OCI-LY1 (cell line): ENCODE measurements around the gene ARFGEF3.

Experiments
- H2AFZ ChIP-seq: fragments of 200-600 bp; sonication (generic), shearing (Covaris generic); 2 replicates; pipeline ENCODE4 v1.6.0; 2014; ENCODE audit warnings: antibody characterized with exemption, mild to moderate bottlenecking, low read length
- H3F3A ChIP-seq: fragments of 200-600 bp; sonication (generic), shearing (Covaris generic); 2 replicates; pipeline ENCODE4 v1.6.0; 2014; ENCODE audit warnings: mild to moderate bottlenecking, antibody characterized with exemption, low read length, moderate library complexity; ENCODE audit not compliant: insufficient read depth
- H3K27ac ChIP-seq: fragments of 200-600 bp; sonication (generic); 2 replicates; pipeline ENCODE4 v1.5.1; 2014; ENCODE audit warnings: low read length, mixed run types, mild to moderate bottlenecking, low read depth; ENCODE audit not compliant: poor library complexity, severe bottlenecking
- H3K27me3 ChIP-seq: fragments of 200-600 bp; sonication (generic); 2 replicates; pipeline ENCODE4 v1.6.0; 2014; ENCODE audit warnings: antibody characterized with exemption, mild to moderate bottlenecking, low read length, moderate library complexity; ENCODE audit not compliant: insufficient read depth
- H3K36me3 ChIP-seq: fragments of 200-600 bp; sonication (generic); 2 replicates; pipeline ENCODE4 v1.6.1; 2014; ENCODE audit warnings: mild to moderate bottlenecking, antibody characterized with exemption, low read length, moderate library complexity, mixed read lengths; ENCODE audit not compliant: insufficient read depth
- H3K4me1 ChIP-seq: fragments of 200-600 bp; sonication (generic); 2 replicates; pipeline ENCODE4 v1.5.1; 2014; ENCODE audit warnings: mild to moderate bottlenecking, low read length, moderate library complexity; ENCODE audit not compliant: insufficient read depth, severe bottlenecking
- H3K4me2 ChIP-seq: fragments of 200-600 bp; sonication (generic), shearing (Covaris generic); 2 replicates; pipeline ENCODE4 v1.6.1; 2014; ENCODE audit warnings: low read length
- H3K4me3 ChIP-seq: fragments of 200-600 bp; sonication (generic); 2 replicates; pipeline ENCODE4 v1.5.1; 2014; ENCODE audit warnings: low read length, low read depth, mild to moderate bottlenecking, mixed read lengths; ENCODE audit not compliant: poor library complexity, severe bottlenecking
- H3K79me2 ChIP-seq: fragments of 200-600 bp; shearing (Covaris generic); 2 replicates; pipeline ENCODE4 v1.6.1; 2016; ENCODE audit warnings: mixed run types, low read length, mixed read lengths; ENCODE audit not compliant: insufficient read depth
- H3K9ac ChIP-seq: fragments of 200-600 bp; sonication (generic), shearing (Covaris generic); 2 replicates; pipeline ENCODE4 v1.6.1; 2014; ENCODE audit warnings: mild to moderate bottlenecking, low read length, mixed read lengths
- H3K9me2 ChIP-seq: fragments of 200-600 bp; sonication (generic), shearing (Covaris generic); 2 replicates; pipeline ENCODE4 v1.6.1; 2014; ENCODE audit warnings: low read depth, mild to moderate bottlenecking, low read length, mixed read lengths
- H3K9me3 ChIP-seq: fragments of 200-600 bp; shearing (Covaris generic); 2 replicates; pipeline ENCODE4 v1.6.1; 2014; ENCODE audit warnings: low read length, mixed read lengths
- H4K20me1 ChIP-seq: fragments of 200-600 bp; sonication (generic), shearing (Covaris generic); 2 replicates; pipeline ENCODE4 v1.6.0; 2016; ENCODE audit warnings: mild to moderate bottlenecking, low read length; ENCODE audit not compliant: insufficient read depth
- EZH2 ChIP-seq: fragments of 200-600 bp; sonication (generic), shearing (Covaris generic); IDR thresholded peaks from 2 replicates; pipeline ENCODE4 v1.8.0; 2017; ENCODE audit warnings: borderline replicate concordance, mixed run types, mild to moderate bottlenecking, antibody characterized with exemption, low read length, moderate library complexity, mixed read lengths
- TF ChIP-seq, protein P1 (sequence below): fragments of 200-600 bp; sonication (generic), shearing (Covaris generic); IDR thresholded peaks from 2 replicates; pipeline ENCODE4 v1.5.1; 2017; ENCODE audit warnings: mild to moderate bottlenecking, antibody characterized with exemption, low read length, moderate library complexity, mixed read lengths

ARFGEF3 gene

DNA sequence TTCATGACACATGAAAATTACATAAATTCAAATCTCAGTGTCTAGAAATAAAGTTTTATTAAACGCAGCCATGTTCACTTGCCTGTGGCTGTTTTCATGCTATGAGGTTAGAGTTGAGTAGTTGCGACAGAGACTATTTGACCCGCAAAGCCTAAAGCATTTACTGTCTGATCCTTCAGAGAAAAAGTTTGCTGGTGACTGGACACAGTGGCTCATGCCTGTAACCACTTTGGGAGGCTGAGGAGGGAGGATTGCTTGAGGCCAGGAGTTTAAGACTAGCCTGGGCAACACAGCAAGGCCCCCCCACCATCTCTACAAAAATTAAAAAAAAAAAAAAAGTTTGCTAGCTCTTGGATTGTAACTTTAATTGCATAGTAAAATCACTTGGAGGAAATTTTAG is 225.2 kb downstream of the ARFGEF3 start:
- H3K79me2 ChIP-seq = no peaks in the 10 kb centered on the region
- H3K9me2 ChIP-seq = no peaks in the 10 kb centered on the region
- no peak overlapping the region for H3K9ac ChIP-seq
- no peak overlapping the region for H2AFZ ChIP-seq
- H3K27ac ChIP-seq = no peak overlapping the region
- H3F3A ChIP-seq = no peaks in the 10 kb centered on the region
- no peaks in the 10 kb centered on the region for H3K4me1 ChIP-seq
- no peak for TF ChIP-seq EZH2
- TF ChIP-seq, protein P1, sequence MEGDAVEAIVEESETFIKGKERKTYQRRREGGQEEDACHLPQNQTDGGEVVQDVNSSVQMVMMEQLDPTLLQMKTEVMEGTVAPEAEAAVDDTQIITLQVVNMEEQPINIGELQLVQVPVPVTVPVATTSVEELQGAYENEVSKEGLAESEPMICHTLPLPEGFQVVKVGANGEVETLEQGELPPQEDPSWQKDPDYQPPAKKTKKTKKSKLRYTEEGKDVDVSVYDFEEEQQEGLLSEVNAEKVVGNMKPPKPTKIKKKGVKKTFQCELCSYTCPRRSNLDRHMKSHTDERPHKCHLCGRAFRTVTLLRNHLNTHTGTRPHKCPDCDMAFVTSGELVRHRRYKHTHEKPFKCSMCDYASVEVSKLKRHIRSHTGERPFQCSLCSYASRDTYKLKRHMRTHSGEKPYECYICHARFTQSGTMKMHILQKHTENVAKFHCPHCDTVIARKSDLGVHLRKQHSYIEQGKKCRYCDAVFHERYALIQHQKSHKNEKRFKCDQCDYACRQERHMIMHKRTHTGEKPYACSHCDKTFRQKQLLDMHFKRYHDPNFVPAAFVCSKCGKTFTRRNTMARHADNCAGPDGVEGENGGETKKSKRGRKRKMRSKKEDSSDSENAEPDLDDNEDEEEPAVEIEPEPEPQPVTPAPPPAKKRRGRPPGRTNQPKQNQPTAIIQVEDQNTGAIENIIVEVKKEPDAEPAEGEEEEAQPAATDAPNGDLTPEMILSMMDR = no peak
- H3K9me3 ChIP-seq = no peaks in the 10 kb centered on the region
- H3K27me3 ChIP-seq = no peaks in the 10 kb centered on the region
- no peak overlapping the region for H3K4me2 ChIP-seq
- H3K4me3 ChIP-seq = no peak overlapping the region
- H3K36me3 ChIP-seq = no peaks in the 10 kb centered on the region
- H4K20me1 ChIP-seq = no peaks in the 10 kb centered on the region

DNA sequence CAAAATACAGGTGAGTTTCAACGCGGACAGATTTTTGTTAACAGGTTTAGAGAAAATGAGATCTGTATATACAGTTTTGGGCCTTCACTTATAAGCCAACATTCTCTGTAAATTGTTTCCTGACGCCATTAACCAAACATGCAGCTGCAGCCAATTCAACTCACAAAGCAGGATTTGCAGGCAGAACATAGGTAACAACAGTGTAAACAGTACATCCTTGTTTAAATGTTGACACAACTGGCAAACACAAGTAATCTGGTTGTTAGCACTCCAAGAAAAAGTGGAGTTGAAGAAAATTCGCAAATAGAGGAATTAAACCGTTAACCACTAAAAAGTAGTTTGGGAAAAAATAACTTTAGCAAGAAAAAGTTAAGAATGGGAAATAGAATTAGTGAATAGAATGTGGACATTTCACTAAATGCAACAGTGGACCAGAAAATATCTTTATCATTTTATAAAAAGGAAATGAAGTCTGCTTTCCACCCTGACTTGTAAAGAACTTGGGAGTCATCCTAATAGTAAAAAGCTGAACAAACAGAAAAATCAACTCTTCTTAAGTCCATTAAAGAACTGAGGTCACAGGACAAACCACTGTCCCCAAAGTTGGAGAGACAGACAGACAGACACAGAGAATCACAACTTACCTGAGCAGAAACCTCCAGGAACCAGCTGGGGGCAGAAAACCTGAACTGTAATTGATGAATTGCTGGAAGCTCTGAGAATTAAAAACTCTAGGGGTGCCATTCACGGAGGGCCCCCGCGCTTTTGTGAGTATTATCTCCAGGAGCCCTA is 226.0 kb downstream of the ARFGEF3 start:
- Histone ChIP-seq H3F3A (no peaks in the 10 kb centered on the region), H3K4me2 (no peak overlapping the region), H3K9me3 (no peaks in the 10 kb centered on the region), H3K36me3 (no peaks in the 10 kb centered on the region), H3K4me3 (no peak overlapping the region), H3K9me2 (no peaks in the 10 kb centered on the region), H3K4me1 (no peaks in the 10 kb centered on the region), H2AFZ (no peak overlapping the region), H3K27me3 (no peaks in the 10 kb centered on the region), H4K20me1 (no peaks in the 10 kb centered on the region), H3K9ac (no peak overlapping the region), H3K79me2 (no peaks in the 10 kb centered on the region), H3K27ac (no peak overlapping the region)
- no peak for TF ChIP-seq EZH2
- TF ChIP-seq, protein P1 = no peak

DNA sequence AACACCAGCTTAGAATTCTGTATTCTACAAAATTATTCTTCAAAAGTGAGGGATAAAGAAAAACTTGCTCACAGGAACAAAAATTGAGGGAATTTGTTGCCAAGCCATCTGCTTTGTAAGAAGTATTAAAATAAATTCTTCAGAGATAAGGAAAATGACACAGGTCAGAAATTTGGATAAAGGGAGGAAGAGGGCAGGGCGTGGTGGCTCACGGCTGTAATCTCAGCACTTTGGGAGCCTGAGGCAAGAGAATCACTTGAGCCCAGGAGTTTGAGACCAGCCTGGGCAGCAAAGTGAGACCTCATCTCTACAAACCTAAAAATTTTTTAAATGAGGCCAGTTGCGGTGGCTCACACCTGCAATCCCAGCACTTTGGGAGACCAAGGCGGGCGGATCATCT is 227.8 kb downstream of the ARFGEF3 start:
- no peaks in the 10 kb centered on the region for H3K4me1 ChIP-seq
- no peaks in the 10 kb centered on the region for H4K20me1 ChIP-seq
- no peak overlapping the region for H3K4me2 ChIP-seq
- TF ChIP-seq, protein P1 = no peak
- no peak for TF ChIP-seq EZH2
- H3K27me3 ChIP-seq = no peaks in the 10 kb centered on the region
- no peaks in the 10 kb centered on the region for H3K79me2 ChIP-seq
- no peaks in the 10 kb centered on the region for H3K9me3 ChIP-seq
- no peak overlapping the region for H3K27ac ChIP-seq
- no peak overlapping the region for H3K4me3 ChIP-seq
- H3K9ac ChIP-seq = no peak overlapping the region
- H3K36me3 ChIP-seq = no peaks in the 10 kb centered on the region
- H2AFZ ChIP-seq = no peak overlapping the region
- H3F3A ChIP-seq = no peaks in the 10 kb centered on the region
- H3K9me2 ChIP-seq = no peaks in the 10 kb centered on the region
